RWPE2 (cell line): Measurements from ENCODE around the gene LRFN4.

Experiments
- ATAC-seq: fragments of 200-7000 bp; cut with Tn5 transposase; 3 replicates; pipeline ENCODE4 v1.9.1; 2021; ENCODE audit warnings: low read depth
- DNase-seq: peaks from one replicate; pipeline ENCODE4 v3.0.0-alpha.2; 2020; ENCODE audit warnings: low spot score
- H3K27ac ChIP-seq: fragments of 450-650 bp; 2 replicates; pipeline ENCODE4 v1.5.1; 2017; ENCODE audit warnings: mild to moderate bottlenecking; ENCODE audit not compliant: poor library complexity, severe bottlenecking
- H3K27me3 ChIP-seq: fragments of 250-450 bp; sonication (Bioruptor Pico); 2 replicates; pipeline ENCODE4 v1.5.1; 2021; ENCODE audit warnings: mild to moderate bottlenecking, moderate library complexity; ENCODE audit not compliant: insufficient read depth, poor library complexity, severe bottlenecking
- H3K36me3 ChIP-seq: fragments of 250-450 bp; sonication (Bioruptor Pico); 2 replicates; pipeline ENCODE4 v1.5.1; 2020; ENCODE audit warnings: low read depth, mild to moderate bottlenecking, moderate library complexity
- H3K4me1 ChIP-seq: fragments of 250-450 bp; sonication (Bioruptor Pico); 2 replicates; pipeline ENCODE4 v1.5.1; 2021; ENCODE audit warnings: mild to moderate bottlenecking, moderate library complexity; ENCODE audit not compliant: insufficient read depth, poor library complexity, severe bottlenecking
- H3K4me3 ChIP-seq: fragments of 250-450 bp; sonication (Bioruptor Pico); 2 replicates; pipeline ENCODE4 v1.5.1; 2021; ENCODE audit warnings: mild to moderate bottlenecking, moderate library complexity; ENCODE audit not compliant: severe bottlenecking
- H3K9me3 ChIP-seq: fragments of 250-450 bp; sonication (Bioruptor Pico); 2 replicates; pipeline ENCODE4 v1.5.1; 2021; ENCODE audit warnings: mild to moderate bottlenecking, moderate library complexity; ENCODE audit not compliant: severe bottlenecking
- CTCF ChIP-seq: fragments of 450-650 bp; IDR thresholded peaks from one replicate; pipeline ENCODE4 v1.5.1; 2017; ENCODE audit warnings: mild to moderate bottlenecking, moderate library complexity; ENCODE audit not compliant: poor library complexity, severe bottlenecking

Gene LRFN4

DNA sequence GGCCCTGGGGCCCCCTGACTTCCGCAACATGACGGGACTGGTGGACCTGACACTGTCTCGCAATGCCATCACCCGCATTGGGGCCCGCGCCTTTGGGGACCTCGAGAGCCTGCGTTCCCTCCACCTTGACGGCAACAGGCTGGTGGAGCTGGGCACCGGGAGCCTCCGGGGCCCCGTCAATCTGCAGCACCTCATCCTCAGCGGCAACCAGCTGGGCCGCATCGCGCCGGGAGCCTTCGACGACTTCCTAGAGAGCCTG, 992 bp downstream of the LRFN4 start:
- H3K4me3 ChIP-seq = peak overlapping the region; percentile 90
- H3K9me3 ChIP-seq = no peaks in the 10 kb centered on the region
- H3K36me3 ChIP-seq = peaks cover 25% of the 10 kb centered on the region
- peak overlapping the region; percentile 91 for H3K27ac ChIP-seq
- H3K4me1 ChIP-seq = no peaks in the 10 kb centered on the region
- ATAC-seq (no peak), DNase-seq (peak; percentile 66)
- no peak for TF ChIP-seq CTCF
- no peaks in the 10 kb centered on the region for H3K27me3 ChIP-seq

DNA sequence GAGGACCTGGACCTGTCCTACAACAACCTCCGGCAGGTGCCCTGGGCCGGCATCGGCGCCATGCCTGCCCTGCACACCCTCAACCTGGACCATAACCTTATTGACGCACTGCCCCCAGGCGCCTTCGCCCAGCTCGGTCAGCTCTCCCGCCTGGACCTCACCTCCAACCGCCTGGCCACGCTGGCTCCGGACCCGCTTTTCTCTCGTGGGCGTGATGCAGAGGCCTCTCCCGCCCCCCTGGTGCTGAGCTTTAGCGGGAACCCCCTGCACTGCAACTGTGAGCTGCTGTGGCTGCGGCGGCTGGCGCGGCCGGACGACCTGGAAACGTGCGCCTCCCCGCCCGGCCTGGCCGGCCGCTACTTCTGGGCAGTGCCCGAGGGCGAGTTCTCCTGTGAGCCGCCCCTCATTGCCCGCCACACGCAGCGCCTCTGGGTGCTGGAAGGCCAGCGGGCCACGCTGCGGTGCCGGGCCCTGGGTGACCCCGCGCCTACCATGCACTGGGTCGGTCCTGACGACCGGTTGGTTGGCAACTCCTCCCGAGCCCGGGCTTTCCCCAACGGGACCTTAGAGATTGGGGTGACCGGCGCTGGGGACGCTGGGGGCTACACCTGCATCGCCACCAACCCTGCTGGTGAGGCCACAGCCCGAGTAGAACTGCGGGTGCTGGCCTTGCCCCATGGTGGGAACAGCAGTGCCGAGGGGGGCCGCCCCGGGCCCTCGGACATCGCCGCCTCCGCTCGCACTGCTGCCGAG, 1.5 kb downstream of the LRFN4 start:
- no peak overlapping the region for H3K4me3 ChIP-seq
- TF ChIP-seq CTCF = no peak
- peak; percentile 70 for DNase-seq
- ATAC-seq = no peak
- peak overlapping the region; percentile 91 for H3K27ac ChIP-seq
- H3K9me3 ChIP-seq = no peaks in the 10 kb centered on the region
- peaks cover 28% of the 10 kb centered on the region for H3K36me3 ChIP-seq
- H3K27me3 ChIP-seq = no peaks in the 10 kb centered on the region
- no peaks in the 10 kb centered on the region for H3K4me1 ChIP-seq

- no peaks in the 10 kb centered on the region for H3K4me1 ChIP-seq
- H3K27me3 ChIP-seq = no peaks in the 10 kb centered on the region
- H3K27ac ChIP-seq = no peak overlapping the region
- H3K4me3 ChIP-seq = no peak overlapping the region
- H3K36me3 ChIP-seq = peaks cover 30% of the 10 kb centered on the region
- no peak for TF ChIP-seq CTCF
- no peaks in the 10 kb centered on the region for H3K9me3 ChIP-seq
- peak; percentile 74 for DNase-seq
- ATAC-seq = no peak
Measured at GRCh38 chr11:66858939-66859685, 2.2 kb downstream of the LRFN4 start.

DNA sequence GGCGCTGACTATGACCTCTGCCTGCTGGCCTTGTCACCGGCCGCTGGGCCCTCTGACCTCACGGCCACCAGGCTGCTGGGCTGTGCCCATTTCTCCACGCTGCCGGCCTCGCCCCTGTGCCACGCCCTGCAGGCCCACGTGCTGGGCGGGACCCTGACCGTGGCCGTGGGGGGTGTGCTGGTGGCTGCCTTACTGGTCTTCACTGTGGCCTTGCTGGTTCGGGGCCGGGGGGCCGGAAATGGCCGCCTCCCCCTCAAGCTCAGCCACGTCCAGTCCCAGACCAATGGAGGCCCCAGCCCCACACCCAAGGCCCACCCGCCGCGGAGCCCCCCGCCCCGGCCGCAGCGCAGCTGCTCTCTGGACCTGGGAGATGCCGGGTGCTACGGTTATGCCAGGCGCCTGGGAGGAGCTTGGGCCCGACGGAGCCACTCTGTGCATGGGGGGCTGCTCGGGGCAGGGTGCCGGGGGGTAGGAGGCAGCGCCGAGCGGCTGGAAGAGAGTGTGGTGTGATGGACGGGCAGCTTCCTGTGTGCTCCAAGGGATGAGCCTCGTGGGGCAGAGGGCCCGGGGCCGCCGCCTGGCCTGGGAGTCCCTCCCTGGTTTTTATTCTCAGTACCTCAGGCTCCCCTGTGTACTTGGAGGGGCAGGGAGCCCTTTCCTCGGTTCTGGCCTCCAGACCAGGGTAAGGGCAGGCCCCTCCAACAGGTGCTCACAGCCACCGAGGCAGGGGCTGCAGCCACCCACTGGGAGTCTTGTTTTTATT, 3.0 kb downstream of the LRFN4 start:
- H3K4me1 ChIP-seq = no peaks in the 10 kb centered on the region
- no peak overlapping the region for H3K4me3 ChIP-seq
- H3K9me3 ChIP-seq = no peaks in the 10 kb centered on the region
- peaks cover 30% of the 10 kb centered on the region for H3K36me3 ChIP-seq
- H3K27me3 ChIP-seq = no peaks in the 10 kb centered on the region
- no peak overlapping the region for H3K27ac ChIP-seq
- ATAC-seq (no peak), DNase-seq (no peak)
- TF ChIP-seq CTCF = no peak
